Measurements from ENCODE around the gene APPL2. TPM values are rescaled to one million over a fixed set of nuclear protein-coding genes. Genes with fewer than 3 reads are reported as not detected.

Gene APPL2
- total RNA-seq, 1 experiment from 2014 or later, result 42.2 TPM

GRCh38 chr12:105272814-105273416 lies 36.9 kb upstream of the APPL2 start:
- no peaks in the 10 kb centered on the region for H3K9me3 ChIP-seq (ENCODE audit: low read length)
- H3K9me2 ChIP-seq (replicated peaks; ENCODE audit: low read length), result no peaks in the 10 kb centered on the region
- H3K4me3 ChIP-seq (ENCODE audit: low read length), result no peak overlapping the region
- no peaks in the 10 kb centered on the region for H4K20me1 ChIP-seq (ENCODE audit: low read length)
- H3K4me1 ChIP-seq (ENCODE audit: insufficient read depth, low read length), result no peaks in the 10 kb centered on the region
- DNase-seq (no peak), ATAC-seq (no peak)
- H3K79me2 ChIP-seq (ENCODE audit: low read length), result no peaks in the 10 kb centered on the region
- no peak for TF ChIP-seq EZH2 (IDR thresholded peaks at IDR 0.05; ENCODE audit: low read length, unreplicated experiment)
- TF ChIP-seq EZH2phosphoT487 (IDR thresholded peaks at IDR 0.05; ENCODE audit: borderline replicate concordance, low read length), result no peak
- TF ChIP-seq CTCF (conservative IDR thresholded peaks at IDR 0.05; ENCODE audit: low read depth, low read length), result no peak
- no peak overlapping the region for H3K27ac ChIP-seq (ENCODE audit: low read length)
- CTCF ChIA-PET, result no interaction called here
- no peaks in the 10 kb centered on the region for H3F3A ChIP-seq (ENCODE audit: low read length, unreplicated experiment)
- no TSS peak for BruUV-seq (replicated peaks)
- H2AFZ ChIP-seq (ENCODE audit: low read length), result no peak overlapping the region
- no peak overlapping the region for H3K9ac ChIP-seq (ENCODE audit: low read length)
- no peak overlapping the region for H3K4me2 ChIP-seq (ENCODE audit: low read length)
- no peaks in the 10 kb centered on the region for H3K27me3 ChIP-seq (ENCODE audit: low read length)
- intact Hi-C loops (cut with micrococcal nuclease), result no loop called here
- POLR2A ChIA-PET (ENCODE audit: unreplicated experiment), result no interaction called here
- no peaks in the 10 kb centered on the region for H3K36me3 ChIP-seq (ENCODE audit: low read depth, low read length)

GRCh38 chr12:105272152-105272551 lies 36.2 kb upstream of the APPL2 start:
- BruUV-seq (replicated peaks), result no TSS peak
- ATAC-seq (no peak), DNase-seq (no peak)
- TF ChIP-seq EZH2phosphoT487 (IDR thresholded peaks at IDR 0.05; ENCODE audit: borderline replicate concordance, low read length) (no peak), CTCF (conservative IDR thresholded peaks at IDR 0.05; ENCODE audit: low read depth, low read length) (no peak), EZH2 (IDR thresholded peaks at IDR 0.05; ENCODE audit: low read length, unreplicated experiment) (no peak)
- H3K79me2 ChIP-seq (ENCODE audit: low read length), result no peaks in the 10 kb centered on the region
- no peak overlapping the region for H3K4me3 ChIP-seq (ENCODE audit: low read length)
- no peaks in the 10 kb centered on the region for H3K9me2 ChIP-seq (replicated peaks; ENCODE audit: low read length)
- H3K36me3 ChIP-seq (ENCODE audit: low read depth, low read length), result no peaks in the 10 kb centered on the region
- H2AFZ ChIP-seq (ENCODE audit: low read length), result no peak overlapping the region
- no peak overlapping the region for H3K27ac ChIP-seq (ENCODE audit: low read length)
- H3K4me2 ChIP-seq (ENCODE audit: low read length), result no peak overlapping the region
- intact Hi-C loops (cut with micrococcal nuclease), result no loop called here
- ChIA-PET CTCF (no interaction called here), POLR2A (ENCODE audit: unreplicated experiment) (no interaction called here)
- H3K9ac ChIP-seq (ENCODE audit: low read length), result no peak overlapping the region
- H3K27me3 ChIP-seq (ENCODE audit: low read length), result no peaks in the 10 kb centered on the region
- H3K4me1 ChIP-seq (ENCODE audit: insufficient read depth, low read length), result no peaks in the 10 kb centered on the region
- H3F3A ChIP-seq (ENCODE audit: low read length, unreplicated experiment), result no peaks in the 10 kb centered on the region
- H3K9me3 ChIP-seq (ENCODE audit: low read length), result no peaks in the 10 kb centered on the region
- no peaks in the 10 kb centered on the region for H4K20me1 ChIP-seq (ENCODE audit: low read length)

GRCh38 chr12:105271364-105271763 lies 35.4 kb upstream of the APPL2 start:
- Histone ChIP-seq H3K4me2 (ENCODE audit: low read length) (no peak overlapping the region), H3K36me3 (ENCODE audit: low read depth, low read length) (no peaks in the 10 kb centered on the region), H3K27ac (ENCODE audit: low read length) (no peak overlapping the region), H2AFZ (ENCODE audit: low read length) (no peak overlapping the region), H3K9ac (ENCODE audit: low read length) (no peak overlapping the region), H3K9me2 (replicated peaks; ENCODE audit: low read length) (no peaks in the 10 kb centered on the region), H3F3A (ENCODE audit: low read length, unreplicated experiment) (no peaks in the 10 kb centered on the region), H3K9me3 (ENCODE audit: low read length) (no peaks in the 10 kb centered on the region), H3K79me2 (ENCODE audit: low read length) (no peaks in the 10 kb centered on the region), H3K4me3 (ENCODE audit: low read length) (no peak overlapping the region), H4K20me1 (ENCODE audit: low read length) (no peaks in the 10 kb centered on the region), H3K4me1 (ENCODE audit: insufficient read depth, low read length) (no peaks in the 10 kb centered on the region), H3K27me3 (ENCODE audit: low read length) (no peaks in the 10 kb centered on the region)
- BruUV-seq (replicated peaks), result no TSS peak
- POLR2A ChIA-PET (ENCODE audit: unreplicated experiment), result no interaction called here
- no peak for TF ChIP-seq CTCF (conservative IDR thresholded peaks at IDR 0.05; ENCODE audit: low read depth, low read length)
- TF ChIP-seq EZH2 (IDR thresholded peaks at IDR 0.05; ENCODE audit: low read length, unreplicated experiment), result no peak
- no peak for TF ChIP-seq EZH2phosphoT487 (IDR thresholded peaks at IDR 0.05; ENCODE audit: borderline replicate concordance, low read length)
- CTCF ChIA-PET, result no interaction called here
- no peak for ATAC-seq
- intact Hi-C loops (cut with micrococcal nuclease), result no loop called here
- DNase-seq, result no peak
